Activated gamma-delta T cell treated with anti-CD3 and anti-CD28 coated beads, Interleukin-2, amount 50 U/mL, for 16 hours (primary cell): ENCODE measurements around the gene EPS8L3.
"Not testable (repeated sequence)": the region's sequence is repeated elsewhere in the genome, so short reads cannot be mapped to it uniquely, and the experiment has no call there.

Experiments
- DNase-seq: peaks from one replicate; pipeline ENCODE4 v3.0.0-alpha.2; 2020; ENCODE audit warnings: low read depth

Gene EPS8L3

DNA sequence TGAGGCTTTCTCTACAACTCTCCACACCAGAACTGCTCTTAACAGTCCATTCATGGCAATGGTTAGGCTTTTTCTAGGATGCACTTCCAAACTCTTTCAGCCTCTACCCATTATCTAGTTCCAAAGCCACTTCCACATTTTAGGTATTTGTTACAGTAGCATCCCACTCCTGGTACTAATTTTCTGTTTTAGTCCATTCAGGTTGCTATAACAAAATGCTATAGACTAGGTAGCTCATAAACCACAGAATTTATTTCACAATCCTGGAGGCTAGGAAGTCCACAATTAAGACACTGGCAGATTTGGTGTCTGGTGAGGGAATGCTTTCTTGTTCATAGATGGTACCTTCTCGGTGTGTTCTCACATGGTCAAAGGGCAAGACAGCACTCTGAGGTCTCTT lies 17.3 kb upstream of the EPS8L3 start:
- no peak for DNase-seq

DNA sequence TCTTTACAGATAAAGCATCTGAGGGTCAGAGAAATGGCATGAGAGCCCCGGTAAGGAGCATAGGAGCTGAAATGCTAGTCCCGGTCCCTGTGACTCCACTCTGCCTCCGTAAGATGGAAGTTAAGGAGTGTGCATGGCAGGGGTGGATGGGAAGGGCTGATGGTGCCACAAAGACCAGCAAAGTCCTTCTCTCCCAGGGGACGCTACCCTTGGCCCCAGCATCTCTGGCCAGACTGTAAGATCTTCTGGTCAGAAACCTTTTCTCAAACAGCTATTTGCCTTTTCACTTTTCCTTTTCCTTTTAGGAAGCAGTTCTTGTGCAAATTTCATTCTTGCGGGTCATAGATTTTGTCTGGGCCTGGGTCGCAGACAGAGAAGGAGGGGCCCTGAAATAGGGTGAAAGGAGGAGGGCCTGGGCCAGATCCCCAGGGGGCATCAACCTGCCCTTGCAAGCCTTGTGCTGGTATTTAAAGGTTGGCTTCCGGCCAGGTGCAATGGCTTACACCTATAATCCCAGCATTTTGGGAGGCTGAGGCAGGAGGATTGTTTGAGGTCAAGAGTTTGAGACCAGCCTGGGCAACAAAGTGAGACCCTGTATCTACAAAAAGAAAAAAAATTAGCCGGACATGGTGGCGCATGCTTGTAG lies 14.4 kb upstream of the EPS8L3 start:
- DNase-seq: no peak

DNA sequence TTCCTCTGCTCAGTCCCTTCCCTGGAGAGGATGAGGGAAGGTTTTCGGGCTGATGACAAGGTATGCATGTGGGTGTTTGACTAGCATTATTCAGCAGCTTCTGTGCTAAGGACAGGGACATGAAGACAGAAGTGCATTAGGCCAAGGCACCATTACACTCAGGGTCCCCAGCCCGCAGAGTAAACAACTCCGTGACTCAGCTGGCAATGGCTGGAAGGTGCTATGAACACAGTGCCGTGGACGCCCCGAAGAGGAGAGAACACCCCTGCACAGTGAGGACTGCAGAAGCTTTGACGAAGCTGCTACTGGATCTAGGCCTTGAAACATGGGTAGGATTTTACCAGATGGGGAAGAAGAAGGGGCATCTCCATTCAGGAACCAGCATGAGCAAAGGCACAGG lies 13.7 kb upstream of the EPS8L3 start:
- DNase-seq: no peak

DNA sequence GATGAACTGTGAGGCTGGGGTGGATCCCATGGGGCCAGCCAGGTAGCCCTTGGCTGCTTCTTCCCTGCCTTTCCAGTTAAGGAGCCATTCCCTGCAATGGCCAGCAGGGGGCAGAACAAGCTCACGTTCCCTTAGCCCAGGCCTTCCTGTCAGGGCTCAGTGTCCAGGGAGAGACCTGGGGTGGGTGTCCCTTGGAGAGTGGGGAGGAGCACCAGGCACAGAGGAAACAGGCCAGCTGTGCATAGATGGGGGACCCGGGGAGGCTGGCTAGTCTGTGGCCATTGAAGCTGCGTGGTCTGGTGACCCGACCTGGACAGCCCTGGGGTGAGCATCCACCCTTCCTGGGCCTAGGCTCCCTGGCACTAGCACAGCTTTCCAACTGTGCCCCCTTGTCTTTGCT lies 13.2 kb upstream of the EPS8L3 start:
- peak; percentile 65 for DNase-seq

DNA sequence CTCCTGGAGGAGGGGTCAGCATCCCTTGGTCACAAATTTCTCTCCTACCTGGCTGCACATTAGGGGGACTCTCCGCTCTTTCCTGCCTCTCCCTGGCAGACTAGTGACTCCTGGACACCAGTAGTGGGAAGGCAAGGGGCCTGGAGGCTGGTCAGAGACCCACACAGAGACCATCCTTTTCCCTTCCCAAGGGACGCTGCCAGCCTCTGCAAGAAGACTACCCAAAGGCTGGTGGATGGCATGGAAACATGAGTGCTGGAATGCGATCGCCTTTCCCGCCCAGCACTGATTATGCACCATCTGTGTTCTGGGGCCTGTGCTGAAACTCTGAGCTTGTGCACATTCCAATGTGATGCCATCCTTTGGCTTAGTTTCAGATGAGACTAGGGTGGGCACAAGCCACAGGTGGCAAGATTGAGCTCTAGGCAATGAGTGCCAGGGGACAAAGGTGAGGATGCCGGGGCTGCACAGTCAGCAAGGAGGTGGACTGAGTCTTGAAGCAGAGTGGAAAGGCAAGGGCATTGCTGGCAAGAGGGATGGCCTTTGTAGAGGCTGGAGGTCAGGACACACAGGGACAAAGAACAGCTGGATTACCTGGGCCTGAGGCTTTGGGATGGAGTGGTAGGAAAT lies 12.6 kb upstream of the EPS8L3 start:
- DNase-seq: no peak

DNA sequence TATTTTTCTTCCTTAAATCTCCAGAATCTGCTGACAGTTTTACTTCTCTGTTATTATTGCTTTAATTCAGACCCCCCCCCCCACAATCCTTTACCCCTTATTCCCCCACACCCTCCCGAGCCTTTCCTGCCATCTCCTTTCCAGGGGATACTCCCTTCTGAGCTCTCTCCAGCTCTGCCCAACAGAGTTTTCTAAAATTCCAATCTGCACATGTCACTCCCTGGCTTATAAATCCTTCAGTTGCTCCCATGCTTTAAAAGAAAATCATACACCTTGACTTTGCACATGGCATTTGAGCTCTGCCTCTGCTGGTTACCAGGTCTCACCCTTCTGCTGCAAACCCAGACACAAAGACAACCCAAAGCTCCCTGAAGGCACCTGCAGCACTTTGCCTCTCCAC lies 11.7 kb upstream of the EPS8L3 start:
- DNase-seq: no peak

DNA sequence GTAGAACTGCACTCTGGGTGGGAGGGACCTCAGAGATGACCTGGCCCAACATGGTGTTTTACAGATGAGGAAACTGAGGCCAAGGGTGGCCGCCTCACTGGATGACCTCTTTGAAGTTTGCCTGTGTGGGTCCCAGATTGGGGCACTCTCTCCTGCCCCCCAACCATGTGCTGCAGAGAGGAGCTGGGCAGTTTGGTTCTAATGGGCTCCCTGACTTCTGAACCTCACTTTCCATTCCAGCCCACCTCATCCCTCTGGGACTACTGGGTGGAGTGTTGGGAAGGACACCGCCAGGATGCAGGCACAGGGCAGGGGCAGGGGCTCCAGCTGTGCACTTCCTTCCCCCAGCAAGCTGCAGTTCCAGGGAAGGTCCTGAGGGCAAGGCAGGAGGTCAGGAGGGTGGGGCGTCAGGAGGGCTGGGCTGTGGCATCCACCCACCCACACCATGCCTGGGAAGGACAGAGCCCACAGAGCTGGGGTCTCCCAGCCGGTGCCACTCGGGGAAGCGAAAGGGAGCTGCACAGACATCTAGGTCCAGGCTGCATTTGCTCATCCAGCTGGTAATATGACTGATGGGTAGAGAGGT lies 10.3 kb upstream of the EPS8L3 start:
- no peak for DNase-seq

DNA sequence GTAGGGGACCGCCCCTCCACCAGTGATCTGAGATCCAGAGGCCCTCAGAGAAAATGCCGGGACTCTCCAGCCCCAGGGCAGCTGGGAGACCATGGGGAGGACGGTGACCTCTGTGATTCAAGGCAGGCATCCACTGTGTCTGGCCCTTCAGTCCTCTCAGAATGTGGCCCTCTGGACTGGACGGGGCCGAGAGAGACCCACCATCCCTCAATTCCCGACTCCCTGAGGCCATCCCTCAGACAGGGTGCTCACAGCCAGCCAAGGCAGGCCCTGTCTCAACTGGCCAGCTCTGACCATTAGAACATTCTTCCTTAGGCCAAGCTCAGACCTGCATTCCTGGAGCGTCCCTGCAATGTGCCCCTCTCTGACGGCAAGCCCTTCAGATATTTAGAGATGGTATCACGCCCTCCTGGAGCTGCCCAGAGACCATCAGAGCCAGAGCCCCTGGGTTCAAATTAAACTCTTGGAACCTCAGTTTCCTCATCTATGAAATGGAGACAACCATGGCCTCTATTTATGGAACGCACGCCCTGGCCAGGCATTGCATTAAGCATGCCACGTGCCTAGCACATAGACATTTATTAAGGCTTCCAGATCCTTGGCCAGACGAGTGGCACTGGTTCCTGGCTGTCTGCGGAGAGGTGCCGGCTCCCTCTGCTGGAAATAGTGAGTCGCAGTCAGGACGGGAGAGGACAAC lies 9.6 kb upstream of the EPS8L3 start:
- peak; percentile 24 for DNase-seq

DNA sequence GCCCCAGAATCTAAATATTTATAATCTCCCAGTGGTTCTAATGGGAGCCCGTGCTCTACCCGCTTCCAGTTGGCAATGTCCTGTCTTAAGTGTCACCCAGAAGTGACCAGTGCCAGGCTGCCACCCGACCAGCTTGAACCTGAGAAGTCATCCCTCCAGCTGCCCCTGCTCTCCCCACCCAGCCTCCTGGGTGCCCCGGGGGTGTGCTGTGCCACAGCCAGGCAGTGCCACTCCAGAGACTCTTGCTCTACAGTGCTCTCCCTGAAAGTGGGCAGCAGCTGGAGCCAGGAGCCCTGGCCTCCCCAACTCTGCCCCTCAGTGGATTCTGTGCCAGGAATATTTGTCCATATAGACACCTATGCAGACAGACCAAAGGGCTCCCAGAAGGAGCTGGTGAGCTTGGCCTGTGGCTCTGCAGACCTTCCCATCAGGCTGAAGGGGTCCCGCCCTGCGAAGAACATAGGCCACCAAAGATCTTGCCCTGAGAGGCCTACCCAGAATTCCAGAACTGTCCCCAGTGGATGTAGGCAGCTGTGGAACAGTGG lies 9.0 kb upstream of the EPS8L3 start:
- no peak for DNase-seq

DNA sequence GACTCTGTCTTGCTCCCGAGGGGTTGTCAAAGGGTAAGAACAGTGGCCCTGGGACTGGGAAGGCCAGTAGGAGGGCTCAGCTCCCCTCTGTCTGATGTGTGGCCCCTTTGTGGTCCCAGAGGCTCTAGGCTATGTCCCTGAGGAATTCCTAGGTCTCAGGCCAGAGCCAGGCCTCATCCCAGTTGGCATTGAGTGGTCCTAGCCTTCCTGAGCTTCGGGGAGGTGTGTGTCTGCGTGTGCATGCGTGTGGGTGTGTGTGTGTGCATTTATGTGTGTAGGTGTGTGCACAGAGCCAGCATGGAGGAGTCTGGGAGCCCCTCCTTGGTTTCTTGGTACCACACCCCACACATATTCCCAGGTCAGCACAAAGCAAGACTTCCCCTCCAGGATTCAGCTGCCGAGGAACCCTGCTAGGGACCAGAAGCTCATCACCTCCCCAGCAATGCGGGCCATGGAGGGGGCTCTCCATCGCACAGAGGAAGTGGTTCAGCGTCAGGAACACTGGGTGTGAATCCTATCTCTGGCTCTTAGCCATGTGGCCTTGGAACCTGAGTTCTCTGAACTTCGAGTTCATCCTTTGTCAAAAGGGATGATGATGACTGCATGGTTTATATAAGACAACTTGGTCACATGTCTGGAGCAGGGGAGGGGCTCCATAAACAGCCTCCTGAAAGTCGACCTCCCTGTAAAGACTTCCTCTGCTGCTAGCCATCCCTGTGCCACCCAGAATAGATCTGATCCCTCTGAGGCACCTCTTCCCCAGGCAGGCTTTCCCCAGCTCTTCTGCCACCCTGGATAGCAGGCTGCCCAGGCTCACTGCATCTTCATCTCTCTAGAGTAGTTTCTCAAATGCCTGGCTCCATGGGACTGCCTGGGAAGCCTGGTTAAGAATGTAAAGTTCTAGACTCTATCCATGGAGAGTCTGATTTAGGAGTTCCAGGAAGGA lies 8.3 kb upstream of the EPS8L3 start:
- no peak for DNase-seq

DNA sequence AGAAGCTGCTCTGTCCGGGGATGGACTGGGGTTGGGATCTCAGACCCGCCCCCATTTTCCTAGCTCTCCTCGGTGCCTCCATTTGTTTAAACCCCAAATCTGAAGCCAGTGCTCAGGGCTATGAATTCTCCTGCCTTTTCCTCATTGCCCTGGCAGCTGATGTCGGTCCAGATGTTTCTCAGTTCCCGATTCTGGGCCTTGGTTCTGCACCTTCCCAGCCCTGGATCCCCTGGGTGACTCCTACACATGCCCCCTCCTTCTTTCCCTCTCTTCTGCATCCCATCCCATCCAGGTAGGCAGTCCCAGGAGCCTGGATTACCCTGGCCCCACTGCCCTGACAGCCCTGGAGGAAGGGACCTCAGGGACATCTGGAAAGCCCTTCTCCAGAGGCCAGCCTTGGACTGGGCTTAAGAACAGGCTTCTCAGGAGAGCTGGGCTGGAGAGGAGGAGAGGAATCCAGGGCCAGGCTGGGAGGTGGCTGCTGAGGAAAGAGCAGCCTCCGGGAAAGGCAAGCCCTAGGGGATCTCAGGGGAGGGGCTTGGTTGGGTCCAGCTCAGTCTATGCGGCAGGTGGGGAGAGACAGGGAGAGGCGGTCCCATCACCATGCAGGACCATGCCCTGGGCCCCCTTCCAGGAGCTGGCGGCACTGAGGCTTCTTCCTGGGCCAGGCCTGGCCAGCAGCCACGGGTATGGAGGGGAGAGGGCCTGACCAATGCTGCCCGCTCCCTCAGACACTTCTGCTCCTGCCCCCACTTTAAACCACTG lies 6.8 kb upstream of the EPS8L3 start:
- no peak for DNase-seq

DNA sequence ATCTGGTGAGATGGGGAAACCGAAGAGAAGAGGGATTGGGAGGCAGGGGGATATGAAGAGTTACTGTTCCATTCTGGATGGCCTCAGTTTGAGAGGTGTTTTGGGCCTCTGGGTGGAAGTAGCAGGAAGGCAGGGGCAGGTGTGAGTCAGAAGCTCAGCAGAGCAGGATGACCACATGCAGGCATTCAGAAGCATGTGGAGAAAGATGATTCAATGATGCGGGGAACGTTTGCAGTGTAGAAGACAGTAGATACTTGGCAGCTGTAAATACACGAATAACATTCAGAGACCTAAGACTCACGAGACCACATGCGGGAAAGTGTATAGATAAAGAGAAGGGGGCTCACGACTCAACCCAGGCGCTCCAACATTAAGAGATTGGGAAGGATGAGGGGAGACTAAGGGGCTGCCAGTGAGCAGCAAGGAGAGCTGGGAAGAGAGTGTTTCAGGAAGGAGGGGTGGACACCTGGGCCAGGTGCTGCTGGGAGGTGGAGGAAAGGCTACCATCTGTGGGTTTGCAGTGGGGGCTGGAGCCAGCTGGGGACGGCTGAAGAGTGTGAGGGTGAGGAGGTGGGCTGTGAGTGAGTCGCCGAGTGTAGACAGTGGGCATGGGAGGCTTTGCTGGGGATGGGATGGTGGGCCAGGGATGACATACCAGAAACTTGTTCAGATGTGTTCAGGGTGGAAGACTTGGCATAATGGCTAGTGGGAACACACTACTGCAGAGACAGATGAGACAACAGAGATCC lies 5.8 kb upstream of the EPS8L3 start:
- no peak for DNase-seq

DNA sequence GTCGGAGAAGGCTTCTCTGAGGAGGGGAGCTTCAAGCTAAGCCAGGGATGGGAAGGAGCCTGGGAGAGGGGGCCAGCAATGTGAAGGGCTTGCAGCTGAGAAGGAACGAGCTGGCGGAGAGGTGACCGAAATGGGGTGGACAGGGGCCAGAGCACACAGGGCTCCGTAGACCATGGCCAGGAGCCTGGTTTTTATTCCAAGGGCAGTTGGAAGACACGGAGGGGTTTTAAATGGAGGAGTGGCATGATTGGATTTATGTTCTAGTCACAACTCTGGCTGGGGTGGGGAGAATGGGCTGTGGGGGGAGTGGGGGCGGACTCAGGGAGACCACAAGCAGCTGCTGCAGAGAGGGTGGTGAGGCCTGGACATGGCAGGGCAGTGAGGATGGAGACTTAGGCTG lies 5.1 kb upstream of the EPS8L3 start:
- no peak for DNase-seq

DNA sequence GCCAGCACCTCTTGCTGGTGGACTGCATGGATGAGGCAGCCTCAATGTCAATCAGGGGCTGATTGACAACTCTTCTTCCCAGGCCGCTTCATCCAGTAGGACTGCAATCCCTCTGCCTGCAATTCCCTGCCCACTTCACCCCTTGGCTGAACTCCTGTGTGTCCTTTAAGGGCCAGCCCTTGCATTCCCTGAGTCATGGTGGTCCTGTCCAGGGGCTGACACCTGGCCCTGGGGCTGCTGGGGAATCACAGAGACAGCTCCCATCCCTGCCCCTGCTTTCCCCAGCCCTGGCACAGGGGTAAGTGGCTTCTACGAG lies 4.6 kb upstream of the EPS8L3 start:
- no peak for DNase-seq

DNA sequence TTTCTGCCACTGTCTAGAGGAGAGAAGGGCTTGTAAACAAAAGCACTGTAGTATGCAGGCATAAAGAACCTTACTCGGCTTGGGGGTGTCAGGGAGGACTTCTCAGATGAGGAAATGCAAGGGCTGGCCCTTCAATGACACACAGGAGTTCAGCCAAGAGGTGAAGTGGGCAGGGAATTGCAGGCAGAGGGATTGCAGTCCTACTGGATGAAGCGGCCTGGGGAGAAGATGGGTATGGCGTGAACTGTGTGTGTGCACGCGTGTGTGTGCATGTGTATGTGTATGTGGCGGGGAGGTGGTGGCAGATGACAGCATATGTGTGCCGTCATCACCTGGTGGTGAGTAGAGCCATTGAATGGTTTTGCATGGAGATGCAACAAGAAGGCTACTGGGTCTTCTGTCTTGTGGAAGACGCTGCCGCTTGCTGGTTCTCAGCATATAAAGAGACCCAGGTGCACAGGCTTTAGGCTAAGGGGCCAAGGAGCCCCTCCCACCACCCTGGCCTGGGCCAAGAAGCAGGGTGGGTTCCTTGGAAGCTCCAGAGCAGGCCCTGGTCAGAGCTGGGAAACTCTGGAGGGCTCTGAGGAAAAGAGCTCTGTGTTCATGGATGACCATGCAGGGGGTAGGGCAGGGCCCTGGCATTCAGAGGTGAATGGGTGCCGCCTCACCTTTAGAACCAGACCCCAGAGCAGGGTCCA lies 4.1 kb upstream of the EPS8L3 start:
- no peak for DNase-seq

DNA sequence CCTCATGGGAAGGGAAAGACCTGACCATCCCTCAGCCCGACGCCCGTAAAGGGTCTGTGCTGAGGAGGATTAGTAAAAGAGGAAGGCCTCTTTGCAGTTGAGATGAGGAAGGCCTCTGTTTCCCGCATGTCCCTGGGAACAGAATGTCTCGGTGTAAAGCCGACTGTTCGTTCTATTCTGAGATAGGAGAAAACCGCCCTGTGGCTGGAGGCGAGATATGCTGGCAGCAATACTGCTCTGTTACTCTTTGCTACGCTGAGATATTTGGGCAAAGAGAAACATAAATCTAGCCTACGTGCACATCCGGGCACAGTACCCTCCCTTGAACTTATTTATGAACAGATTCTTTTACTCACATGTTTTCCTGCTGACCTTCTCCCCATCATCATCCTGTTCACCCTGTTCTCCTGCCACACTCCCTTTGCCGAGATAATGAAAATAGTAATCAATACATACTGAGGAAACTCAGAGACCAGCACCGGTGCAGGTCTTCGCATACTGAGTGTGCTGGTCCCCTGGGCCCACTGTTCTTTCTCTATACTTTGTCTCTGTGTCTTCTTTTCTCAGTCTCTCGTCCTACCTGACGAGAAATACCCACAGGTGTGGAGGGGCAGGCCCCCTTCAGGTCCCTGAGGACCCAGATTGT lies 3.4 kb upstream of the EPS8L3 start:
- not testable (repeated sequence) for DNase-seq

DNA sequence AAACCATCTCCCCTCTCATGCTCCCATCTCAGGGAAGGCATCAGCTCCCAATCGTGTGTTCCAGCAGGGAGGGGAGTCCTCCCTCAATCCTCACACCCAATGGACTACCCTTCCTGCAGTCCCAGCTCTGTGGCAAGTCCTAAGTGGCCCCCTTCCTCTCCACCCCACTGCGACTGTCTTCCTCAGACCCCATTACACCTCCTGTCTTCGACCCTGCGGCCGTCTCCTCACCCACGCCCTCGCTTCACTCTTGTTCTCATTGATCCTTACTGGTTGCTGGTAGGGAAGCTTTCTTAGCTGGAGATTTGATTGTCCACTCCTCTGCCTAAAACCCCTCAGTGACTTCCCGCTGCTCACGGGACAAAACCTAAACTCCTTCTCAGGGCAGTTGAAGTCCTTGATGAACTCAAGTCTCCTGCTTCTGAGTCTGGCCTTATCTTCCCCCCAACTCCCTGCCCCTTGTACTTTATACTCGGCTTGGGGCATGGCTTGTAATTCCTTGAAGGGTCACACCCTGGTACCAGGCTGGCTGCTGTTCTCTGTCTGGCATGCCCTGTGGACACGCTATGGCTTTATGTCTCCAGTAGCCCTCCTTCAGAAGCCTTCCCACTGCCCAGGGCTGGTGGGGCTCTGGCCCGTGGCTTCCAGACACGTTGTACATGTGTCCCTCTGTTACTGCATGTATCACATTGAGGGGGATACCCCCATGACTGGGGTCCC lies 2.3 kb upstream of the EPS8L3 start:
- DNase-seq: no peak

DNA sequence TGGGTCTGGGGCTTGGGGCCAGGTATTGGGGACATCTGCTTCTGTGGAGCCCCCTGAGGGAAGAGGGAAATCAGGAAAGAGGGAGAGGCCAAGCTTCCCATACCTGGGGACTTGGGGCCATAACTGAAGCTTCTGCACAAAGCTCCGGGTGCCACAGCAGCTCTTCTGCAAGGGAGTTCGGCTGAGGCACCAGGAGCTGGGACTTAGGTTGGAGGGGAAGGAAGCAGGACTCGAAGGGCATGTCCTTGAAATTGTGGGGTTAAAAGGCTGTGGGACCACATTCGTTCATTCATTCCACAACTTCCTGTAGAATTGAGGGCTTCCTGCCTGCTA lies 1.7 kb upstream of the EPS8L3 start:
- no peak for DNase-seq
